Choroid plexus epithelial cell (primary cell): ENCODE measurements around the gene PLK3.
"Not testable (repeated sequence)": the region's sequence is repeated elsewhere in the genome, so short reads cannot be mapped to it uniquely, and the experiment has no call there.

Experiments
- DNase-seq: peaks from one replicate; pipeline ENCODE4 v3.0.0-alpha.2; 2010; ENCODE audit warnings: low read depth
- H3K4me3 ChIP-seq: 2 replicates; pipeline ENCODE4 v1.5.1; 2011; ENCODE audit warnings: low read depth, mild to moderate bottlenecking, control low read depth, low read length, moderate library complexity
- CTCF ChIP-seq: conservative IDR thresholded peaks from 2 replicates; pipeline ENCODE4 v1.5.1; 2011; ENCODE audit warnings: low read depth, mild to moderate bottlenecking, control low read depth, inconsistent platforms, low read length, moderate library complexity

The PLK3 gene

GRCh38 chr1:44787506-44787905 is 12.7 kb upstream of the PLK3 start:
- no peak overlapping the region for H3K4me3 ChIP-seq
- TF ChIP-seq CTCF, result no peak
- no peak for DNase-seq

GRCh38 chr1:44788120-44788860 is 11.9 kb upstream of the PLK3 start, which contains the start of gene BEST4:
Gene BEST4, minus strand, starts transcription at chr1:44788170. Its CDS starts 465 bp downstream, at chr1:44787705.
- no peak for TF ChIP-seq CTCF
- H3K4me3 ChIP-seq, result no peak within 1 kb of the TSS
- DNase-seq, result no peak

DNA sequence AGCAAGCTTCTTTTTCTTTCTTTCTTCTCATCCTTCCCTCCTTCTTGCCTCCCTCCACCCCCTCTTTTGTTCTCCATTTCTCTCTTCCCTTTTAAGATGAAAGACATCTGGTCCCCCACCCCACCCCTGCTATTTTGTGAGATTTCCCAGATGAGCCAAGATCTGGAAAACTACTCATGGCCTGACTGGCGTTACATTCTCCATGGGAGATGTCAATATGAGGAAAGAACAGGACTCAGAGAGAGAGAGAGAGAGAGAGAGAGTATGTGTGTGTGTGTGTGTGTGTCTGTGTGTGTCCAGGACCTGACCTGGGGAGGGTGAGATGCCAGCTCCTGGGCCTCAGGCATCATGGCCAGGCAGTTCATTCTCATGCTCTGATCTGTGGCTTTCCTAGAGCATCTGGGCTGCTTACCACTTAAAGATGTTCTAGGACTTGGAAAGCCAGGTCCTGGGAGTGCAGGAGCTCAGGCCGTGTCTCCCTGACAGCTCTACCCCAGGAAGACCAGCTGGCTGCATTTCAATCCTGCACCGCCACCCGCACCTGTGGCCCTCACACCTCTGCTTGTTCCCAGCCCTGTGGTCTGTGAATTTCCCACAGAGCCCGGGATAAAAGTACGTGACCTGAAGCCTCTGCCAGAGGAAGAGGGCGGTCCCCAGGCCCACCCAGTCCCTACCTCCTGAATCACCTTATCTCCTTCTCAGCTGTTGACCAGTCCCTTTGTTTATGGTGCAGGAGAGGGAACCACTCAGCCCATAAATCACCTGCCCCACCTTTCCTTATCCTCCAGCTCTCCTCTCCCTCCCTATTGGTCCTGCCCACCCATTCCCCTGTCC is 9.0 kb upstream of the PLK3 start:
- DNase-seq, result no peak
- no peak overlapping the region for H3K4me3 ChIP-seq
- no peak for TF ChIP-seq CTCF

DNA sequence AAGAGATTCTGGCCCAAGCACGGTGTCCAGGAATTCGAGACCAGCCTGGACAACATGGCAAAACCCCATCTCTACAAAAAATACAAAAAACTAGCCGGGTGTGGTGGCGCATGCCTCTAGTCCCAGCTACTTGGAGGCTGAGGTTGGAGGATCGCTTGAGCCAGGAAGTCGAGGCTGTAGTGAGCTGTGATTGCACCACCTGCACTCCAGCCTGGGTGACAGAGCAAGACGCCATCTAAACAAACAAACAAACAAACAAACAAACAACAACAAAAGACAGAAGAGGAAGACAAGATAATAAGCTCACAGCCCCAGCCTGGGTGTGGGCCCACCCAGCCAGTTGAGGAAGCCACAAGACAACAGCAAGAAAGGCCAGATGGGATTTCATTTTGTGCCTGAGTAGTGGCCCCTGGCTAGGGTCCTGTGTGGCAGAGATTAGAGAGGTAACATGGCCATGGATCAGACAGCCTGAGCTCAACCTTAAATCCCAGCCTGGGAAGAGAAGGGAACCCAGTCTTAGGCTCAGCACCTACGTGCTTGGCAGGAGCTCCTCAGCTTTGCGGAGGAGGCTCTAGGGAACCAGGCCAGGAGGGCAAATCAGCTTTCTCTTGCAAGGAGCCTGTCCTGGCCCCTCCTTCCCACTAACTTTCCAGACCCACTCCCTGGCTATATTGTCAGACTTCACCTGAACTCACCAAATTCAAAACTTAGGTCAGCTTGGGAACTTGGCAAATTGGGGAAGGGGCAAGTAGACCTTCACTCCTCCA is 7.3 kb upstream of the PLK3 start:
- no peak overlapping the region for H3K4me3 ChIP-seq
- TF ChIP-seq CTCF, result no peak
- DNase-seq, result no peak

- H3K4me3 ChIP-seq, DNase-seq: not testable (repeated sequence)
Measured at GRCh38 chr1:44797886-44798285, 2.3 kb upstream of the PLK3 start.

DNA sequence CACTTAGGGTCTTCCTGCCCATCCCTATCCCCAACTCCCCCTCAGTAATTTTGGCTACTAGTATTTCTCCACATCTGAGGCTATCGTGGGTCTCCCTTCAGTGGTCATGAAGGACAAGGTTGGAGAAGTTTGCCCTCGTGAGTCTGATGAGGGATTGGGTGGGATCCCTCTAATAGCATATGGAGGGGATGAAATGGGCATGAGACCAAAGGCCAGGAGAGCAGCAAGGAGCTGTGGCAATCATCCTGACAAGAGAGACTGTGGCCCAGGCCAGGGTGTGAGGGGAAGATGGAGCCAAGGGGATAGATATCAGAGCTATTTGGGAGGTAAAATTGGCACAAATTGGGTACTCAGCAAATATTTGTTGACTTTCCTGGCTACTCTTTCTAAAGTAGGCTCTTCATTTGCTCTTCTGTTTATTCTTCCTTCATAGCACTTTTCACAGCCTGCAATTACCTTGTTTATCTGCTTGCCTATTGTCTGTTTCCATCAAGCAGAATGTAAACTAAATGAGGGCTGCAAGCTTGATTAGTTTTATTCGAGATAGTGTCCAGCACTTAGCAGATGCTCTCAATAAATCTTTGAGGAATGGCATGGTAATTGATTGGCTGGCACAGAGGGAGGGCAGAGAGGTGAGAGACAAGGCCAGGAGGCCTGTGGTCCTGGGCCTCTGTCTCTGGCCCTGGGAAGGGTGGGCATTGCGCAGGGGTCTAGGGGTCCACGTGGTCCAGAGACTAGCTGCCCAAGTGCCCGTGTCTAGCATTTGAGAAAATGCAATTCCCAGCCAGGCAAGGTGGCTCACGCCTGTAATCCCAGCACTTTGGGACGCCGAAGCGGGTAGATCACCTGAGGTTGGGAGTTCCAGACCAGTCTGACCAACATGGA is 1.5 kb upstream of the PLK3 start:
- TF ChIP-seq CTCF, result no peak
- H3K4me3 ChIP-seq, result no peak overlapping the region
- no peak for DNase-seq
